Smooth muscle cell of bladder (primary cell): ENCODE data around the gene LOXL1. TPM values are rescaled to one million over a fixed set of nuclear protein-coding genes. Genes with fewer than 3 reads are reported as not detected.

ENCODE experiments used
- total RNA-seq: library from RNA; depleted of rRNA; stranded (reverse); fragments of >200 nt; gene quantifications from 2 replicates; pipeline ENCODE4 v1.2.3, GENCODE V29; 2014

LOXL1 gene
- 55.9 and 65.4 TPM in 2 replicates for total RNA-seq

GRCh38 chr15:73926219-73927002 lies at the start of gene LOXL1:
TSS of gene LOXL1 (plus strand) at chr15:73926462. CDS start at chr15:73926784, 322 bp downstream.

GRCh38 chr15:73991726-73992593 lies 65.7 kb downstream of the LOXL1 start, which contains the start of gene STOML1:
TSS of gene STOML1 (minus strand) at chr15:73992295. CDS start at chr15:73992223, 72 bp downstream.

GRCh38 chr15:73994413-73994883 lies 68.2 kb downstream of the LOXL1 start, which contains the start of gene PML:
TSS of gene PML (plus strand) at chr15:73994716. CDS start at chr15:73994813, 97 bp downstream.

Other genes with a start within 250 kb of the LOXL1 start
- 69.3 and 104 TPM in 2 replicates for gene CD276, start 242.1 kb upstream of the LOXL1 start, total RNA-seq
- gene INSYN1, start 173.1 kb upstream of the LOXL1 start, total RNA-seq = 2.0 and 5.1 TPM in 2 replicates
- gene TBC1D21, start 52.9 kb upstream of the LOXL1 start, total RNA-seq = not detected in 2 replicates
- 11.1 and 12.5 TPM in 2 replicates for gene STOML1, start 65.8 kb downstream of the LOXL1 start, total RNA-seq
- gene PML, start 68.3 kb downstream of the LOXL1 start, total RNA-seq = 17.2 and 21.2 TPM in 2 replicates
- 0.14 TPM in 1 of 2 replicates, not detected in the other for gene GOLGA6A, start 156.1 kb downstream of the LOXL1 start, total RNA-seq
- gene ISLR2, start 204.1 kb downstream of the LOXL1 start, total RNA-seq = under 0.01 and 0.28 TPM in 2 replicates
- gene ISLR, start 247.2 kb downstream of the LOXL1 start, total RNA-seq = 79.9 and 157 TPM in 2 replicates